Omental fat pad (tissue), 4 donors: Measurements from ENCODE around the gene SRSF7. TPM values are rescaled to one million over a fixed set of nuclear protein-coding genes. Genes with fewer than 3 reads are reported as not detected.

Experiments
- ATAC-seq: fragments of 150-250 bp; one replicate; pipeline ENCODE4 v1.9.1; 2016; ENCODE audit warnings: mild to moderate bottlenecking, moderate library complexity; ENCODE audit not compliant: low FRiP score
- DNase-seq: peaks from one replicate; pipeline ENCODE4 v3.0.0-alpha.2; 2019; ENCODE audit warnings: low spot score
- total RNA-seq, 4 donors: library from RNA; depleted of rRNA; stranded (reverse); fragments of >200 nt; gene quantifications; one replicate each; pipeline ENCODE4 v1.1.0, GENCODE V29; 2016
- TF ChIP-seq, protein P1 (sequence below), 3 donors: fragments of 450-650 bp; IDR thresholded peaks; one replicate each; pipeline ENCODE4 v1.5.1; 2016 to 2017; ENCODE audit warnings: antibody characterized with exemption in 3 of 3, mild to moderate bottlenecking in 3 of 3, moderate library complexity in 2 of 3

SRSF7 gene
- total RNA-seq, 4 donors from 2014 or later: 105 to 234 (median 129) TPM

DNA sequence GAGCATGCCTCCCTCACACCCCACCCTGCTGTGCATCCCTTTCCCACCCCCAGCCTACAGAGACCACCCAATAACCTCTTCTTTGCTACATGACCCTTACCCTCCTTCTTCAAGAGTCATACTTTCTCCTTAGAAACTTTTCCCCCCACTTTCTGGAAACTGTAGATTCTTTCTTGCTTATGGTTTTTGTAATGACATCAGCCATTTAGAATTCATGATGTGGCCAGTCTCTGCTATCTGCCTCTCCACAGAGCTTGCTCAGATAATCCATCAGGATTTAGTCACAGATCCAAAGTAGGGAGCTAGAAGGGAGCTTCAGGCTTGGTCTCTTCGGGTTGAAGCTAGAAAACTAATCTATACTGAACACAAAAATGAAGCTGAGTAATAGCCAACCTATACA lies 48.7 kb downstream of the SRSF7 start:
- ATAC-seq (no peak), DNase-seq (no peak)
- TF ChIP-seq, protein P1, sequence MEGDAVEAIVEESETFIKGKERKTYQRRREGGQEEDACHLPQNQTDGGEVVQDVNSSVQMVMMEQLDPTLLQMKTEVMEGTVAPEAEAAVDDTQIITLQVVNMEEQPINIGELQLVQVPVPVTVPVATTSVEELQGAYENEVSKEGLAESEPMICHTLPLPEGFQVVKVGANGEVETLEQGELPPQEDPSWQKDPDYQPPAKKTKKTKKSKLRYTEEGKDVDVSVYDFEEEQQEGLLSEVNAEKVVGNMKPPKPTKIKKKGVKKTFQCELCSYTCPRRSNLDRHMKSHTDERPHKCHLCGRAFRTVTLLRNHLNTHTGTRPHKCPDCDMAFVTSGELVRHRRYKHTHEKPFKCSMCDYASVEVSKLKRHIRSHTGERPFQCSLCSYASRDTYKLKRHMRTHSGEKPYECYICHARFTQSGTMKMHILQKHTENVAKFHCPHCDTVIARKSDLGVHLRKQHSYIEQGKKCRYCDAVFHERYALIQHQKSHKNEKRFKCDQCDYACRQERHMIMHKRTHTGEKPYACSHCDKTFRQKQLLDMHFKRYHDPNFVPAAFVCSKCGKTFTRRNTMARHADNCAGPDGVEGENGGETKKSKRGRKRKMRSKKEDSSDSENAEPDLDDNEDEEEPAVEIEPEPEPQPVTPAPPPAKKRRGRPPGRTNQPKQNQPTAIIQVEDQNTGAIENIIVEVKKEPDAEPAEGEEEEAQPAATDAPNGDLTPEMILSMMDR (IDR thresholded peaks at IDR 0.05): no peak

GRCh38 chr2:38701542-38701941 lies 49.6 kb downstream of the SRSF7 start:
- TF ChIP-seq, protein P1 (IDR thresholded peaks at IDR 0.05): no peak
- DNase-seq (no peak), ATAC-seq (no peak)

DNA sequence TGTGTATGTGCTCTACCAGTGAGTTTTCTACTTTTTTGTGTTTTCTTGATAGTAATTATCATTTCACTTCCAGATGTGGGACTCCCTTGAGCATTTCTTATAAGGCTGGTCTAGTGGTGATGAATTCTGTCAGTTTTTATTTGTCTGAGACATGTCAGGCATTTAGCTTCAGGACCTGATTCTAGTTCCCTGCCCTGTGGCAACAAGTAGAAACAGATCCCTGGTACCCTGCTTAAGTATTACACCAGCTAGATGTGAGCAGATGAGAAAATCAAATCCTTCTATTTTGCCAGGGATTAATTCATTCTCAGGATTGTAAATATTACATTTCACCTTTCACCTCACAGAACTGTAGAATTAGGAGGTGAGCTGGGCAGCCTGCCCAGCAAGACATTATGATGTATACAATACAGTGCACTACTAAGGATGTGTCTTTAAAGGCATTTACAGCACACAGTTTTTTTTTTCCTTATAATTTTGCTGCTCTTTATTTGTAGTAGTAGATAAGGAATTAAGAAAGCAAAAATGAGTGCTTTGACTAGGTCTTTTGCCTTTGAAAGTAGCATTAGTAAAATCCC lies 50.2 kb downstream of the SRSF7 start:
- DNase-seq (no peak), ATAC-seq (no peak)
- TF ChIP-seq, protein P1 (IDR thresholded peaks at IDR 0.05): no peak

GRCh38 chr2:38700113-38700785 lies 50.9 kb downstream of the SRSF7 start:
- TF ChIP-seq, protein P1 (IDR thresholded peaks at IDR 0.05): no peak
- DNase-seq (no peak), ATAC-seq (no peak)

DNA sequence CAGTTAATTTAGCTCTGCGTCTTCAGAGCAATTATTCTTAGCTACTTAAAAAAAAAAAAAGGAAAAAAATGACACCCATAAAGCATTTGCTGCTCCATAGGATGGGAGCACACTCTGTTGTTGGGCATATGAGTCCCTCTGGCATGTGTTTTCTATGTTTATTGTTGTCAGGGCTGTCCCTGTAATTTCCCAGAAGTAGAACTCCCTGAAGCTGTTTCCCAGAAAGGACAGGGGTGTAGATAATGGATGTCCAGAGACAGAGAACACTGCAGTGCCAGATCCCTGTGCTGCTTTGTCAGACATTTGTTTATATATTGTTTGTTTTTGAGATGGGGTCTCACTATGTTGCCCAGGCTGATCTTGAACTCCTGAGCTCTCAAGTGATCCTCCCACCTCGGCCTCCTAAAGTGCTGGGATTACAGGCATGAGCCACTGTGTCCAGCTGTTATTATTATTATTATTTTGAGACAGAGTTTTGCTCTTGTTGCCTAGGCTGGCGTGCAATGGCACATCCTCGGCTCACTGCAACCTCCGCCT lies 52.6 kb downstream of the SRSF7 start:
- TF ChIP-seq, protein P1 (IDR thresholded peaks at IDR 0.05): no peak
- ATAC-seq: no peak
- no peak for DNase-seq

DNA sequence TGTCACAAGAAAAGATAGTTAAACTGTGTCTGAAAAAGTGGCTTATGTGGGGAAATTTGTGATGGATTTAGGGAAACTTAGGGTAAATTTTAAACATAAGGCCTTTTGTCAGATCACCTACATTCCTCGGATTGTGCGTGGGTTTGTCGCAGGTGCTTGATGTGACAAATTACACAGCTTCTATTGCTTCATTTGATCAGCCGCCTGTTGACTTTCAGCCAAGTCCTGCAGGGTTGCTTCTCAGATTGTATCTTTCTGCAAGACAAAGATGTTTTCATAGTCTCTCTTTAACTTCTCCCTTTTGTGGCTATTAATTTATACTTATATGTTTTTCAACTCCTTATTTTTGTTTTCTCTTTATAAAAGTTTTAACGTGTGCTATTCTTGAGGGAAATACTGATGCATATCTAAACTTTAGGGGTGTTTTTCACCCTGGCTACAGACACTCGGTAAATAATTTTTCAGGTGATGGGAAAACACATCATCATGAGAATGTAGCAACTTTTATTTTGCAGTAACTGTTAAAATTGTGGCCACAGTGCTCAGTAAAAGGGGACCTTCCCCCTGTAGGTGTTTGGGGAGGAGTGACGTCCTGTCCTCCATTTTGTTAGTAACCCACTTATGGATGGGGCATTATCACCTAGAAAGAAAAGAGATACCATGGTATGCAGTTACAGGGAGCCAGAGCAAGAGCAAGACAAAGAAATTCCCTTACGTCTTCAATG lies 53.9 kb downstream of the SRSF7 start:
- TF ChIP-seq, protein P1 (IDR thresholded peaks at IDR 0.05): no peak

More for the DNA sequence above, 53.9 kb downstream of the SRSF7 start:
- ATAC-seq (no peak), DNase-seq (no peak)

Other genes with a start within 250 kb of the SRSF7 start
- gene HNRNPLL, start 148.4 kb downstream of the SRSF7 start, total RNA-seq: 10 to 100 TPM; 32.3 to 41.6 (median 36.4) TPM
- gene GALM, start 85.2 kb downstream of the SRSF7 start, total RNA-seq: 10 to 100 TPM in 3 of 4 donors, 1 to 10 TPM in 1; 9.7 to 29.3 (median 25.7) TPM
- gene GEMIN6, start 26.8 kb upstream of the SRSF7 start, total RNA-seq: 1 to 10 TPM; 4.1 to 6.6 (median 5.4) TPM
- 10 to 100 TPM in 3 of 4 donors, 1 to 10 TPM in 1; 7.5 to 15.4 (median 13.7) TPM for gene DHX57, start 124.6 kb upstream of the SRSF7 start, total RNA-seq
- gene MORN2, start 124.6 kb upstream of the SRSF7 start, total RNA-seq: 10 to 100 TPM in 2 of 4 donors, 1 to 10 TPM in 2; 6.8 to 14.3 (median 10.9) TPM
- gene ARHGEF33, start 138.5 kb upstream of the SRSF7 start, total RNA-seq: 1 to 10 TPM in 2 of 4 donors, under 1 TPM in 2; 0.31 to 1.6 (median 0.95) TPM